ENCODE results near the gene GPR37. TPM values are rescaled to one million over a fixed set of nuclear protein-coding genes. Genes with fewer than 3 reads are reported as not detected.

GPR37 gene
- total and polyA plus RNA-seq, 8 donors: 0.80 to 3.9 (median 1.9) TPM

DNA sequence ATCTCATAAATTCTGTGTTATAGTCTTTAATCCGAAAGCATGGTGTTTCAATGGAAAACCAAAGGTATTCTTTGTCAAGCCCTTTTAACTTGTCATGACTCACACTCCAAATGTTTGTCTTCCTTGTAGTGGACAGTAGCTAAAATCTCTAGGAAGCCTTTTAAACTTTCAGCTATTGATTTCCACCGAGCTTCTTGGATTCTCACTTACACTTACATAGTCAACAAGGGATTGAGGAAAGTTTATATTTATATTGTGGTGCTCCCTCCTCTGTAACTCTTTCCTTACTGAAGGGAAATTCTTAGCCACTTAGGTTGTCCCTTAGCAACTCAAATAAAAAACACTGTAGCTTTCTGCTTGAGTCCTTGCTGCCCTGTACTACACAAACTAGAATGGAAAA lies 31.2 kb upstream of the GPR37 start:
- intact Hi-C loops (cut with DNase I): loop anchor here in 1 of 3 donors (10.0 kb wide), 1 partner anchor 622 kb away; no protein-coding TSS in a partner anchor
- WGBS, 2 donors: 45 to 53% methylated on average over 2 of the region's 2 CpGs
- Histone ChIP-seq H3K36me3 (no peaks in the 10 kb centered on the region), H3K27ac (no peak overlapping the region), H3K4me3 (no peak overlapping the region), H3K27me3 (no peaks in the 10 kb centered on the region), H3K4me1 (no peaks in the 10 kb centered on the region), H3K9me3 (no peaks in the 10 kb centered on the region)
- DNase-seq (no peak), ATAC-seq (no peak), FAIRE-seq (no peak)
- TF ChIP-seq, protein P1, sequence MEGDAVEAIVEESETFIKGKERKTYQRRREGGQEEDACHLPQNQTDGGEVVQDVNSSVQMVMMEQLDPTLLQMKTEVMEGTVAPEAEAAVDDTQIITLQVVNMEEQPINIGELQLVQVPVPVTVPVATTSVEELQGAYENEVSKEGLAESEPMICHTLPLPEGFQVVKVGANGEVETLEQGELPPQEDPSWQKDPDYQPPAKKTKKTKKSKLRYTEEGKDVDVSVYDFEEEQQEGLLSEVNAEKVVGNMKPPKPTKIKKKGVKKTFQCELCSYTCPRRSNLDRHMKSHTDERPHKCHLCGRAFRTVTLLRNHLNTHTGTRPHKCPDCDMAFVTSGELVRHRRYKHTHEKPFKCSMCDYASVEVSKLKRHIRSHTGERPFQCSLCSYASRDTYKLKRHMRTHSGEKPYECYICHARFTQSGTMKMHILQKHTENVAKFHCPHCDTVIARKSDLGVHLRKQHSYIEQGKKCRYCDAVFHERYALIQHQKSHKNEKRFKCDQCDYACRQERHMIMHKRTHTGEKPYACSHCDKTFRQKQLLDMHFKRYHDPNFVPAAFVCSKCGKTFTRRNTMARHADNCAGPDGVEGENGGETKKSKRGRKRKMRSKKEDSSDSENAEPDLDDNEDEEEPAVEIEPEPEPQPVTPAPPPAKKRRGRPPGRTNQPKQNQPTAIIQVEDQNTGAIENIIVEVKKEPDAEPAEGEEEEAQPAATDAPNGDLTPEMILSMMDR (IDR thresholded peaks at IDR 0.05): no peak

DNA sequence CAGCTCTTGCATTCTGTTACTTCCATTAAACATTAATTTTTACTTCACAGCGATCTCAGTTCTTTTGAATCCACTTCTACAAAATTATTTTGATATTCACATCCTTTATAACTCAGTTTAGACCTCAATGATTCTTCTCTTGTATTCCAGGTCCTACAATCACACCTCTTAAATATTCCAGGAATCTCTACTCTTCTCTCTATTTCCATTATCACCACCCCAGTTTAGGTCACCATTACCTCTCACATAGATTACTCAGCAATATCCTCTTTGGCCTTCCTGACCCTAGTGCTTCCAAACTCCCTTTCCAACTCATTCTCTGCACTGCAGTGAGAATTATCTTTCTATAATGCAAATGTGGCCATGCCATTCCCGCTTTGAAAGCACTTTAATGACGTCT lies 27.1 kb upstream of the GPR37 start:
- Histone ChIP-seq H3K27me3 (no peaks in the 10 kb centered on the region), H3K9me3 (no peaks in the 10 kb centered on the region), H3K4me1 (no peaks in the 10 kb centered on the region), H3K4me3 (no peak overlapping the region), H3K27ac (no peak overlapping the region), H3K36me3 (no peaks in the 10 kb centered on the region)
- ATAC-seq (no peak), DNase-seq (no peak), FAIRE-seq (no peak)
- intact Hi-C loops (cut with DNase I): loop anchor here in 1 of 3 donors (10.0 kb wide), 1 partner anchor 618 kb away; no protein-coding TSS in a partner anchor
- 67 to 68% methylated on average over 3 of the region's 3 CpGs for WGBS, 2 donors
- TF ChIP-seq, protein P1 (IDR thresholded peaks at IDR 0.05): no peak

DNA sequence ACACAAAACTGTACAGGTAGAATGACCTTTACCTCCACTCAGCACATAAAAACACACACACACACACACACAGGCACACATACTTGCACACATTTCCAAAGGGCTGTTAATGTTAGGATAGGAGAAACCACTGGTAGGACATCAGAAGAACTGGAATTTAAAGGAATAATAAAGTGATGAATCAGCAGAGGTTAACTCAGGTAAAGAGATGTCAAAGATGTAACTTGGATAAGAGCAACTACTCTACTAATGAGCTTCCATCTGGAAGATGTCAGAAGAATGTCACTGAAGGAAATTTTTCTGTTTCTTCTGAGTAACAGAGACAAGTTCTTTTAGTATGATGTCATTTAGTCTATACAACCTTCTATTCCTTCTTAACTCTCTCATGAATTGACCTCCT lies 26.4 kb upstream of the GPR37 start:
- Histone ChIP-seq H3K4me1 (no peaks in the 10 kb centered on the region), H3K36me3 (no peaks in the 10 kb centered on the region), H3K27ac (no peak overlapping the region), H3K27me3 (no peaks in the 10 kb centered on the region), H3K9me3 (no peaks in the 10 kb centered on the region), H3K4me3 (no peak overlapping the region)
- ATAC-seq (no peak), FAIRE-seq (no peak), DNase-seq (no peak)
- intact Hi-C loops (cut with DNase I): loop anchor here in 1 of 3 donors (10.0 kb wide), 1 partner anchor 617 kb away; no protein-coding TSS in a partner anchor
- TF ChIP-seq, protein P1 (IDR thresholded peaks at IDR 0.05): no peak

DNA sequence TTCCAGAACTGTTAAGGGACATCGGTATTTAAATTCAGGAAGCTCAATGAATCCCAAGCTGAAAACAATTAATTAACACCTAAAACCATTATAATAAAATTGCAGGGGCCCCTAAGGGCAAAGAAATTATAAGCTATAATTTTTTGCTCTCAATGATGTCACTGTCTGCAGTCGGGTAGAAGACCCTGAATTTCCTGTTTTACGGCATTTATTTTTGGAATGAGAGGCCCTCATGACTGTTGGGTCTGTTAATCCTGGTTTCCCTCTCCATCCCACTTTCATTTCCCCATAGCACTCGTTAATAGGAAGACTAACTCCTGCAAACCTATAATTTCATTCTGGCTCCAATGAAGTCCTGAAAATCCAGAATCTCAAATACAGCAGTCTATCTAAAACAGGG lies 25.8 kb upstream of the GPR37 start:
- intact Hi-C loops (cut with DNase I): loop anchor here in 1 of 3 donors (10.0 kb wide), 1 partner anchor 617 kb away; no protein-coding TSS in a partner anchor
- no peak for FAIRE-seq
- 65 to 72% methylated on average over 4 of the region's 4 CpGs for WGBS, 2 donors
- Histone ChIP-seq H3K9me3 (no peaks in the 10 kb centered on the region), H3K4me3 (no peak overlapping the region), H3K27ac (no peak overlapping the region), H3K36me3 (no peaks in the 10 kb centered on the region), H3K4me1 (no peaks in the 10 kb centered on the region), H3K27me3 (no peaks in the 10 kb centered on the region)
- no peak for DNase-seq
- ATAC-seq: no peak
- TF ChIP-seq, protein P1 (IDR thresholded peaks at IDR 0.05): no peak

DNA sequence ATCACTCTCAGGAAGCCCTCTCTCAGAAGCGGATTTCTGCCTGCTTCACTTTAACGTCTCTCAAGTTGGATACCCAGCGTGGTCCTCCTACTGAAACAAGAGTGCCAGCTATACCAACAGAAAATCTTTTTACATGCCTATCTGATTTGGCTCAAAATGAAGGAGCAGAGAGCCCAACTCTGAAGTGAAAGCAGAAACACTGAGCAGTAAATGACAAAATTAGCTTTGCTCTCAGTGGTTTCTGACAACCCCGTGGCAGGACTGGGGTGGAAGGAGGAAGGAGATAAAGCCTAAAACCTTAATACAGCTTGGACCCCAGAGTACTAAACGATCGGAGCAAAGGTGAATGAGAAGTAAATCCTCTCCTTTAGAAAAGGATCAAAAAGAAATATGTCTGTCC lies 25.1 kb upstream of the GPR37 start:
- TF ChIP-seq, protein P1 (IDR thresholded peaks at IDR 0.05): no peak
- intact Hi-C loops (cut with DNase I): loop anchor here in 1 of 3 donors (10.0 kb wide), 1 partner anchor 616 kb away; no protein-coding TSS in a partner anchor
- DNase-seq: no peak
- Histone ChIP-seq H3K36me3 (no peaks in the 10 kb centered on the region), H3K4me1 (no peaks in the 10 kb centered on the region), H3K9me3 (no peaks in the 10 kb centered on the region), H3K4me3 (no peak overlapping the region), H3K27me3 (no peaks in the 10 kb centered on the region), H3K27ac (no peak overlapping the region)
- no peak for ATAC-seq
- WGBS, 2 donors: 49 to 70% methylated on average over 6 of the region's 6 CpGs
- FAIRE-seq: no peak
